Neuron (in vitro differentiated cells): ENCODE measurements around the gene EDEM2.
"Not testable (repeated sequence)": the region's sequence is repeated elsewhere in the genome, so short reads cannot be mapped to it uniquely, and the experiment has no call there.

Source experiments
- H2AFZ ChIP-seq: one replicate; pipeline ENCODE4 v1.6.1; 2013; ENCODE audit warnings: low read depth, mild to moderate bottlenecking, inconsistent platforms, low read length, moderate library complexity
- H3K27me3 ChIP-seq: one replicate; pipeline ENCODE4 v1.6.1; 2013; ENCODE audit warnings: low read length; ENCODE audit not compliant: insufficient read depth
- H3K36me3 ChIP-seq: one replicate; pipeline ENCODE4 v1.6.1; 2013; ENCODE audit warnings: low read length; ENCODE audit not compliant: insufficient read depth
- H3K4me1 ChIP-seq: one replicate; pipeline ENCODE4 v1.6.1; 2013; ENCODE audit warnings: low read length; ENCODE audit not compliant: insufficient read depth
- H3K4me3 ChIP-seq: 2 replicates; pipeline ENCODE4 v1.5.1; 2013; ENCODE audit warnings: mild to moderate bottlenecking, low read length, moderate library complexity
- H3K9me3 ChIP-seq: one replicate; pipeline ENCODE4 v1.6.1; 2013; ENCODE audit warnings: low read length

The EDEM2 gene

GRCh38 chr20:35146920-35147574, at the start of gene EDEM2:
Gene EDEM2, minus strand, starts transcription at chr20:35147336. Its CDS starts 78 bp downstream, at chr20:35147258.
- peak within 1 kb of the TSS; percentile 87 for H3K4me3 ChIP-seq
- no peaks in the 10 kb centered on the region for H3K27me3 ChIP-seq
- peaks cover 8% of the 10 kb centered on the region for H3K4me1 ChIP-seq
- H2AFZ ChIP-seq = peak within 1 kb of the TSS; percentile 96
- peaks cover 5% of the 10 kb centered on the region for H3K36me3 ChIP-seq
- H3K9me3 ChIP-seq = no peaks in the 10 kb centered on the region

- Histone ChIP-seq H2AFZ (no peak overlapping the region), H3K4me3 (no peak overlapping the region), H3K36me3 (no peaks in the 10 kb centered on the region), H3K9me3 (peaks cover 7% of the 10 kb centered on the region), H3K4me1 (no peaks in the 10 kb centered on the region), H3K27me3 (peaks cover 3% of the 10 kb centered on the region)
Measured at GRCh38 chr20:35196313-35196712, 49.2 kb upstream of the EDEM2 start.

- H3K36me3 ChIP-seq, H3K4me1 ChIP-seq, H2AFZ ChIP-seq, H3K27me3 ChIP-seq, H3K9me3 ChIP-seq, H3K4me3 ChIP-seq: not testable (repeated sequence)
Measured at GRCh38 chr20:35193031-35193791, 46.1 kb upstream of the EDEM2 start.

GRCh38 chr20:35192118-35192872, 45.2 kb upstream of the EDEM2 start:
- Histone ChIP-seq H2AFZ (no peak overlapping the region), H3K27me3 (peaks cover 6% of the 10 kb centered on the region), H3K36me3 (no peaks in the 10 kb centered on the region), H3K4me1 (peaks cover 3% of the 10 kb centered on the region), H3K9me3 (peaks cover 3% of the 10 kb centered on the region), H3K4me3 (no peak overlapping the region)

GRCh38 chr20:35191419-35192117, 44.4 kb upstream of the EDEM2 start:
- Histone ChIP-seq H2AFZ (no peak overlapping the region), H3K4me3 (no peak overlapping the region), H3K4me1 (peaks cover 3% of the 10 kb centered on the region), H3K27me3 (peaks cover 7% of the 10 kb centered on the region), H3K36me3 (no peaks in the 10 kb centered on the region), H3K9me3 (peaks cover 1% of the 10 kb centered on the region)

- Histone ChIP-seq H3K4me3 (no peak overlapping the region), H2AFZ (no peak overlapping the region), H3K4me1 (peaks cover 3% of the 10 kb centered on the region), H3K27me3 (peaks cover 7% of the 10 kb centered on the region), H3K36me3 (no peaks in the 10 kb centered on the region), H3K9me3 (peaks cover 1% of the 10 kb centered on the region)
Measured at GRCh38 chr20:35190556-35190955, 43.4 kb upstream of the EDEM2 start.

- H3K4me1 ChIP-seq, H2AFZ ChIP-seq, H3K36me3 ChIP-seq, H3K27me3 ChIP-seq, H3K9me3 ChIP-seq, H3K4me3 ChIP-seq: not testable (repeated sequence)
Measured at GRCh38 chr20:35189223-35189622, 42.1 kb upstream of the EDEM2 start.

GRCh38 chr20:35187584-35188190, 40.6 kb upstream of the EDEM2 start:
- Histone ChIP-seq H3K36me3 (no peaks in the 10 kb centered on the region), H3K27me3 (peaks cover 5% of the 10 kb centered on the region), H3K9me3 (no peaks in the 10 kb centered on the region), H2AFZ (no peak overlapping the region), H3K4me3 (no peak overlapping the region), H3K4me1 (peaks cover 3% of the 10 kb centered on the region)

- not testable (repeated sequence) for H3K4me1 ChIP-seq, H3K27me3 ChIP-seq
Measured at GRCh38 chr20:35186691-35187289, 39.7 kb upstream of the EDEM2 start.

GRCh38 chr20:35181731-35182130, 34.6 kb upstream of the EDEM2 start:
- H3K27me3 ChIP-seq = peaks cover 3% of the 10 kb centered on the region
- no peaks in the 10 kb centered on the region for H3K4me1 ChIP-seq
- H3K4me3 ChIP-seq = no peak overlapping the region
- H2AFZ ChIP-seq = no peak overlapping the region
- H3K36me3 ChIP-seq = no peaks in the 10 kb centered on the region
- no peaks in the 10 kb centered on the region for H3K9me3 ChIP-seq

More at GRCh38 chr20:35186691-35187289, 39.7 kb upstream of the EDEM2 start:
- H3K9me3 ChIP-seq, H3K4me3 ChIP-seq, H2AFZ ChIP-seq, H3K36me3 ChIP-seq: not testable (repeated sequence)

- no peaks in the 10 kb centered on the region for H3K9me3 ChIP-seq
- no peaks in the 10 kb centered on the region for H3K36me3 ChIP-seq
- H2AFZ ChIP-seq = no peak overlapping the region
- H3K27me3 ChIP-seq = peaks cover 3% of the 10 kb centered on the region
- no peak overlapping the region for H3K4me3 ChIP-seq
- no peaks in the 10 kb centered on the region for H3K4me1 ChIP-seq
Measured at GRCh38 chr20:35180266-35180665, 33.1 kb upstream of the EDEM2 start.
